Peyer's patch (tissue), 4 donors: ENCODE measurements around the gene GHRH. TPM values are rescaled to one million over a fixed set of nuclear protein-coding genes. Genes with fewer than 3 reads are reported as not detected.

ENCODE experiments used
- DNase-seq, 3 donors: peaks; one replicate each; pipeline ENCODE4 v3.0.0-alpha.2; 2017 to 2019
- H3K27ac ChIP-seq, 4 donors: fragments of 200-600 bp; sonication (generic); one replicate each; pipeline ENCODE4 v1.5.1; 2016 to 2019
- H3K27me3 ChIP-seq, 2 donors: fragments of 200-600 bp; sonication (generic); one replicate each; pipeline ENCODE4 v1.5.1; 2019
- H3K36me3 ChIP-seq, 3 donors: fragments of 200-600 bp; sonication (generic); one replicate each; pipeline ENCODE4 v1.5.1; 2016 to 2019
- H3K4me1 ChIP-seq, 4 donors: fragments of 200-600 bp; sonication (generic); one replicate each; pipeline ENCODE4 v1.5.1; 2016 to 2019
- H3K4me3 ChIP-seq, 4 donors: fragments of 200-600 bp; sonication (generic); 1 replicate in 3 of 4; 2 replicates in 1 of 4; pipeline ENCODE4 v1.5.1; 2016 to 2019; ENCODE audit warnings: mild to moderate bottlenecking in 1 of 4
- H3K9me3 ChIP-seq, 4 donors: fragments of 200-600 bp; sonication (generic); one replicate each; pipeline ENCODE4 v1.5.1; 2016 to 2019; ENCODE audit warnings: mild to moderate bottlenecking in 1 of 4
- CTCF ChIP-seq, 6 experiments: fragments of 450-650 bp in 4 of 6; fragments of 200-600 bp in 2 of 6; sonication (generic) in 1 of 6; IDR thresholded peaks; one replicate each; pipeline ENCODE4 v1.5.1; 2017 to 2019; ENCODE audit warnings: antibody characterized with exemption in 6 of 6, mild to moderate bottlenecking in 3 of 6, moderate library complexity in 1 of 6
- POLR2A ChIP-seq, 2 donors: fragments of 450-650 bp; IDR thresholded peaks; one replicate each; pipeline ENCODE4 v1.5.1; 2017; ENCODE audit warnings: antibody characterized with exemption in 2 of 2, mild to moderate bottlenecking in 2 of 2, moderate library complexity in 2 of 2
- total RNA-seq, 4 donors: library from RNA; depleted of rRNA; stranded (reverse); fragments of >200 nt; gene quantifications; one replicate each; pipeline ENCODE4 v1.1.0, GENCODE V29; 2016

Gene GHRH
- total RNA-seq, 4 donors from 2014 or later = not detected

GRCh38 chr20:37236462-37236861 lies 25.2 kb downstream of the GHRH start:
- H3K4me1 ChIP-seq = no peaks in the 10 kb centered on the region
- H3K9me3 ChIP-seq = no peaks in the 10 kb centered on the region
- H3K36me3 ChIP-seq = peaks cover 0 to 100% (median 6%) of the 10 kb centered on the region in 3 donors
- no peak overlapping the region for H3K4me3 ChIP-seq
- DNase-seq = no peak
- no peak overlapping the region for H3K27ac ChIP-seq
- TF ChIP-seq CTCF (IDR thresholded peaks at IDR 0.05) = no peak
- TF ChIP-seq POLR2A (IDR thresholded peaks at IDR 0.05) = no peak
- no peaks in the 10 kb centered on the region for H3K27me3 ChIP-seq

DNA sequence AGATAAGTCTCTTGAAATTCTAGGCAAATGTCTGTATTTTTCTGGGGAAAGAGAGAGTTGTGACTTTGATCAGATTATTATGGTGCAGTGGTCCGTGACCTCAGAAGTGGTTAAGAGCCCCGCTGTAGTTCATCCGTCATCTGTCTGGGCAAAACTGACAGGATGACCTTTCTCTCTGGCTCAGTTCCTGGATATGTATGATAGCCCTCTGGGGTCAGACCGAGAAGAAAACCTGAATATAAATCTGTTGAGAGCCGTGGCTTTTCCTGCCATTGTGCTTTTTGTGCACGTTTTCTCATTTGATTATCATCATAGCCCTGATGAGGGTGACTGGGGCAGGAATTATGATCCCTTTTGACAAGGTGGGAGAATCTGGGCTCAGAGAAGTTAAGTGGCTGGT lies 26.5 kb downstream of the GHRH start:
- H3K4me1 ChIP-seq = no peaks in the 10 kb centered on the region
- H3K27me3 ChIP-seq = no peaks in the 10 kb centered on the region
- H3K27ac ChIP-seq = no peak overlapping the region
- peaks cover 0 to 100% (median 6%) of the 10 kb centered on the region in 3 donors for H3K36me3 ChIP-seq
- TF ChIP-seq CTCF (IDR thresholded peaks at IDR 0.05) (no peak), POLR2A (IDR thresholded peaks at IDR 0.05) (no peak)
- DNase-seq = peak in 1 of 3 donors; percentile 8
- no peaks in the 10 kb centered on the region for H3K9me3 ChIP-seq
- H3K4me3 ChIP-seq = no peak overlapping the region

GRCh38 chr20:37234254-37234581 lies 27.4 kb downstream of the GHRH start:
- TF ChIP-seq POLR2A (IDR thresholded peaks at IDR 0.05) (no peak), CTCF (IDR thresholded peaks at IDR 0.05) (no peak)
- no peaks in the 10 kb centered on the region for H3K27me3 ChIP-seq

GRCh38 chr20:37233548-37234253 lies 27.9 kb downstream of the GHRH start:
- DNase-seq = peak in 1 of 3 donors; percentile 27
- H3K27ac ChIP-seq = no peak overlapping the region
- H3K36me3 ChIP-seq = peaks cover 0 to 100% (median 6%) of the 10 kb centered on the region in 3 donors
- H3K27me3 ChIP-seq = no peaks in the 10 kb centered on the region
- TF ChIP-seq POLR2A (IDR thresholded peaks at IDR 0.05) = no peak
- H3K9me3 ChIP-seq = no peaks in the 10 kb centered on the region
- no peak overlapping the region for H3K4me3 ChIP-seq
- no peaks in the 10 kb centered on the region for H3K4me1 ChIP-seq

More at GRCh38 chr20:37234254-37234581, 27.4 kb downstream of the GHRH start:
- H3K9me3 ChIP-seq = no peaks in the 10 kb centered on the region
- DNase-seq = peak in 1 of 3 donors; percentile 15
- H3K36me3 ChIP-seq = peaks cover 0 to 100% (median 6%) of the 10 kb centered on the region in 3 donors
- no peak overlapping the region for H3K4me3 ChIP-seq
- no peak overlapping the region for H3K27ac ChIP-seq
- no peaks in the 10 kb centered on the region for H3K4me1 ChIP-seq

GRCh38 chr20:37231947-37232630 lies 29.5 kb downstream of the GHRH start:
- TF ChIP-seq CTCF (IDR thresholded peaks at IDR 0.05) (no peak), POLR2A (IDR thresholded peaks at IDR 0.05) (no peak)
- peaks cover 0 to 100% (median 5%) of the 10 kb centered on the region in 3 donors for H3K36me3 ChIP-seq
- H3K9me3 ChIP-seq = no peaks in the 10 kb centered on the region
- DNase-seq = peak in 1 of 3 donors; percentile 24
- no peaks in the 10 kb centered on the region for H3K27me3 ChIP-seq
- peaks cover 0 to 3% (median 0%) of the 10 kb centered on the region in 4 donors for H3K4me1 ChIP-seq
- no peak overlapping the region for H3K27ac ChIP-seq
- H3K4me3 ChIP-seq = no peak overlapping the region

- DNase-seq = peak in 1 of 3 donors; percentile 10
Observed at GRCh38 chr20:37230200-37230599, 31.4 kb downstream of the GHRH start.

More at GRCh38 chr20:37230200-37230599, 31.4 kb downstream of the GHRH start:
- H3K27ac ChIP-seq = no peak overlapping the region
- H3K4me1 ChIP-seq = peaks cover 0 to 3% (median 0%) of the 10 kb centered on the region in 4 donors
- TF ChIP-seq POLR2A (IDR thresholded peaks at IDR 0.05) (no peak), CTCF (IDR thresholded peaks at IDR 0.05) (no peak)
- no peaks in the 10 kb centered on the region for H3K27me3 ChIP-seq
- no peaks in the 10 kb centered on the region for H3K9me3 ChIP-seq
- H3K4me3 ChIP-seq = no peak overlapping the region
- H3K36me3 ChIP-seq = peaks cover 0 to 100% (median 0%) of the 10 kb centered on the region in 3 donors
